Esophagus squamous epithelium (tissue), 5 donors: ENCODE results near the gene TOM1L1. TPM values are rescaled to one million over a fixed set of nuclear protein-coding genes. Genes with fewer than 3 reads are reported as not detected.

Experiments
- DNase-seq: peaks from one replicate; lab custom pipeline; 2025; lab: John Stamatoyannopoulos, UW
- H3K27ac ChIP-seq, 4 donors: fragments of 200-600 bp; sonication (generic); one replicate each; pipeline ENCODE4 v1.5.1; 2016 to 2019; ENCODE audit warnings: mild to moderate bottlenecking in 1 of 4
- H3K27me3 ChIP-seq, 4 donors: fragments of 200-600 bp; sonication (generic); 1 replicate in 3 of 4; 2 replicates in 1 of 4; pipeline versions ENCODE4 v1.5.1 to v1.6.0; 2017 to 2021; ENCODE audit warnings: antibody characterized with exemption in 1 of 4
- H3K36me3 ChIP-seq, 3 donors: fragments of 200-600 bp; sonication (generic); one replicate each; pipeline ENCODE4 v1.5.1; 2016 to 2019
- H3K4me1 ChIP-seq, 3 donors: fragments of 200-600 bp; sonication (generic); one replicate each; pipeline ENCODE4 v1.5.1; 2017 to 2019
- H3K4me3 ChIP-seq, 4 donors: fragments of 200-600 bp; sonication (generic); 1 replicate in 3 of 4; 2 replicates in 1 of 4; pipeline ENCODE4 v1.5.1; 2016 to 2019; ENCODE audit warnings: mild to moderate bottlenecking in 2 of 4, moderate library complexity in 1 of 4
- H3K9me3 ChIP-seq, 3 donors: fragments of 200-600 bp; sonication (generic); one replicate each; pipeline ENCODE4 v1.5.1; 2016 to 2019
- POLR2A ChIP-seq, 4 donors: fragments of 450-650 bp; IDR thresholded peaks; one replicate each; pipeline ENCODE4 v1.6.1; 2017; ENCODE audit warnings: antibody characterized with exemption in 4 of 4, mild to moderate bottlenecking in 4 of 4, moderate library complexity in 3 of 4
- WGBS, 2 donors: methylation state at CpG; one replicate each; pipeline ENCODE4 v1.1.5; 2018; 5-methylcytosine and 5-hydroxymethylcytosine counted together
- intact Hi-C: fragments of 100-400 bp; cut with DNase I; formaldehyde crosslinking; loops from one replicate; pipeline ENCODE4 v1.15.0; 2022
- total RNA-seq, 4 donors: library from RNA; depleted of rRNA; stranded (reverse); fragments of >200 nt; gene quantifications; one replicate each; pipeline ENCODE4 v1.1.0, GENCODE V29; 2016
- TF ChIP-seq, protein P1 (sequence below), 6 experiments: fragments of 450-650 bp in 4 of 6; fragments of 200-600 bp in 2 of 6; sonication (generic) in 2 of 6; IDR thresholded peaks; one replicate each; pipeline ENCODE4 v1.5.1; 2016 to 2019; ENCODE audit warnings: antibody characterized with exemption in 6 of 6, mild to moderate bottlenecking in 4 of 6, moderate library complexity in 4 of 6
- donor health status: DM: yes; HTN: yes; CAD: no.

TOM1L1 gene
- total RNA-seq, 4 donors from 2014 or later: 31.6 to 42.5 (median 40.0) TPM

DNA sequence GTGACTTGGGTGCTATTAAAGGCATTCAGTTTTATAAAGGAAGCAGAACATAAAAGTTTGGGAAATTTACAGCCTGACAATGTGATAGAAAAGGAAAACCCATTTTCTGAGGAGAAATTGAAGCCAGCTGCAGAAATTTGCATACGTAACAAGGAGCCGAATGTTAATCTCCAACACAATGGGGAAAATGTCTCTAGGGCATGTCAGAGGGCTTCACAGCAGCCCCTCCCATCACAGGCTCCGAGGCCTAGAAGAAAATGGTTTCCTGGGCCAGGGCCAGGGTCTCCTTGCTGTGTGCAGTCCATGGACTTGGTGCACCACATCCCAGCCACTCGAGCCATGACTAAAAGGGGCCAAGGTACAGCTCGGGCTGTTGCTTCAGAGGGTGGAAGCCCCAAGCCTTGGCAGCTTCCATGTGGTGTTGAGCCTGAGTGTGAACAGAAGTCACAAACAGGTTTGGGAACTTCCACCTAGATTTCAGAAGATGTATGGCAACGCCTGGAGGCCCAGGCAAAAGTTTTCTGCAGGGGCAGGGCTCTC is 23.9 kb upstream of the TOM1L1 start:
- Histone ChIP-seq H3K4me1 (no peaks in the 10 kb centered on the region), H3K4me3 (no peak overlapping the region), H3K36me3 (no peaks in the 10 kb centered on the region), H3K27ac (no peak overlapping the region), H3K9me3 (no peaks in the 10 kb centered on the region), H3K27me3 (peaks cover 0 to 4% (median 0%) of the 10 kb centered on the region in 4 donors)
- WGBS, 2 donors: 64 to 70% methylated on average over 4 to 5 of the region's 6 CpGs
- no peak for DNase-seq
- intact Hi-C loops: no loop called here
- no peak for TF ChIP-seq POLR2A (IDR thresholded peaks at IDR 0.05)
- TF ChIP-seq, protein P1, sequence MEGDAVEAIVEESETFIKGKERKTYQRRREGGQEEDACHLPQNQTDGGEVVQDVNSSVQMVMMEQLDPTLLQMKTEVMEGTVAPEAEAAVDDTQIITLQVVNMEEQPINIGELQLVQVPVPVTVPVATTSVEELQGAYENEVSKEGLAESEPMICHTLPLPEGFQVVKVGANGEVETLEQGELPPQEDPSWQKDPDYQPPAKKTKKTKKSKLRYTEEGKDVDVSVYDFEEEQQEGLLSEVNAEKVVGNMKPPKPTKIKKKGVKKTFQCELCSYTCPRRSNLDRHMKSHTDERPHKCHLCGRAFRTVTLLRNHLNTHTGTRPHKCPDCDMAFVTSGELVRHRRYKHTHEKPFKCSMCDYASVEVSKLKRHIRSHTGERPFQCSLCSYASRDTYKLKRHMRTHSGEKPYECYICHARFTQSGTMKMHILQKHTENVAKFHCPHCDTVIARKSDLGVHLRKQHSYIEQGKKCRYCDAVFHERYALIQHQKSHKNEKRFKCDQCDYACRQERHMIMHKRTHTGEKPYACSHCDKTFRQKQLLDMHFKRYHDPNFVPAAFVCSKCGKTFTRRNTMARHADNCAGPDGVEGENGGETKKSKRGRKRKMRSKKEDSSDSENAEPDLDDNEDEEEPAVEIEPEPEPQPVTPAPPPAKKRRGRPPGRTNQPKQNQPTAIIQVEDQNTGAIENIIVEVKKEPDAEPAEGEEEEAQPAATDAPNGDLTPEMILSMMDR (IDR thresholded peaks at IDR 0.05): no peak

DNA sequence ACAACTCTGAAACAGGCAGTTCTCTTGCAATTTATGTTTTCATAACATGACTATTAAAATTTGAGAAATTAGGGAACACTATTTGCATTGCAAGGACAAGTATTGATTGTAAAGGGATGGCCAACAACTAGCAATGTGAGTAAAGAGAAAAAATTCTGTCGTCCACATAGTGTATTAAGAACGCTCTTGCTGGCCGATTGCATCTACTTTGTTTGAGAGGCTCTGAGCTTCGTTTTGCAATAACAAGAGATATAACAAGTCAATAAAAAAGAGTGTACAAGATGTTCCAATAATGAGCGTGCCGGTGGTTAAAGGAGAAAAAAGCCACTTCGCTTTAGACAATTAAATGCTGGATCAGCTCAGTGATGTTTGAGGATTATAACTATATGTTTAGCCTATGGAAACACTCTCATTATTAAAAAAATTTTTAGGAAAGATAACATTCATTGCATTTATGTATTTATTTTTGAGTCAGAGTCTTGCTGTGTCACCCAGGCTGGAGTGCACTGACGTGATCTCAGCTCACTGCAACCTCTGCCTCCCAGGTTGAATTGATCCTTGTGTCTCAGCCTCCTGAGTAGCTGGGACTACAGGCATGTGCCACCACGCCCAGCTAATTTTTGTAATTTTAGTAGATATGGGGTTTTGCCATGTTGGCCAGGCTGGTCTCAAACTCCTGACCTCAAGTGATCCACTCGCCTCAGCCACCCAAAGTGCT is 19.2 kb upstream of the TOM1L1 start:
- TF ChIP-seq POLR2A (IDR thresholded peaks at IDR 0.05): no peak
- TF ChIP-seq, protein P1 (IDR thresholded peaks at IDR 0.05): no peak
- Histone ChIP-seq H3K4me1 (peaks cover 0 to 5% (median 0%) of the 10 kb centered on the region in 3 donors), H3K36me3 (no peaks in the 10 kb centered on the region), H3K4me3 (no peak overlapping the region), H3K27me3 (peaks cover 0 to 4% (median 0%) of the 10 kb centered on the region in 4 donors), H3K27ac (no peak overlapping the region), H3K9me3 (no peaks in the 10 kb centered on the region)
- DNase-seq: no peak
- 87 to 90% methylated on average over 9 to 10 of the region's 10 CpGs for WGBS, 2 donors
- intact Hi-C loops: no loop called here

DNA sequence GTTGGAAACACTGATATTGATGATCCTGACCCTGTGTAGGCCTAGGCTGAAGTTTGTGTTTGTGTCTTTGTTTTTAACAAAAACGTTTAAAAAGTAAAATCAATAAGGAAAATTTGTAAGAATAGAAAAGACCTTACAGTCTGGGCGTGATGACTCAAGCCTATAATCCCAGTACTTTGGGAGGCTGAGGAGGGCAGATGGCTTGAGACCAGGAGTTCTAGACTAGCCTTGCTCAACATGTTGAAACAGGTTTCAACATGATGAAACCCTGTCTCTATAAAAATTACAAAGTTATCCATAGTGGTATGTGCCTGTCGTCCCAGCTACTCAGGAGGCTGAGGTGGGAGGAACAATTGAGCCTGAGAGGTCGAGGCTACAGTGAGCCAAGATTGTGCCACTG is 18.3 kb upstream of the TOM1L1 start:
- intact Hi-C loops: no loop called here
- Histone ChIP-seq H3K4me1 (peaks cover 0 to 5% (median 0%) of the 10 kb centered on the region in 3 donors), H3K4me3 (no peak overlapping the region), H3K27ac (no peak overlapping the region), H3K36me3 (no peaks in the 10 kb centered on the region), H3K9me3 (no peaks in the 10 kb centered on the region), H3K27me3 (no peaks in the 10 kb centered on the region)
- TF ChIP-seq, protein P1 (IDR thresholded peaks at IDR 0.05): no peak
- TF ChIP-seq POLR2A (IDR thresholded peaks at IDR 0.05): no peak
- WGBS, 2 donors: 36 to 44% methylated on average over 4 of the region's 4 CpGs
- DNase-seq: no peak

DNA sequence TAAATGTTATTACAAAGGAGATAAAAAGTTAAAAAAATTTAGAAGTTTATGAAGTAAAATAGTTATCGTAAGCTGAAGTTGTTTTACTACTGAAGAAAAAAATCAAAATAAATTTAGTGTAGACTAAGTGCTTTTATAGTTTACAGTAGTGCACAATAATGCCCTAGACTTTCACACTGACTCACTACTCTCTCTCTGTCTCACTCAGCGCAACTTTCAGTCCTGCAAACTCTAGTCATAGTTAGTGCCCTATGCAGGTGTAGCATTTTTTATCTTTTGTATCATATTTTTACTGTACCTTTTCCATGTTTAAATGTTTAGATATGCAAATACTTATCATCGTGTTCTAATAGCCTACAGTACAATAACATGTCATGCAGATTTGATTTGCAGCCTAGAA is 17.7 kb upstream of the TOM1L1 start:
- DNase-seq: no peak
- Histone ChIP-seq H3K9me3 (no peaks in the 10 kb centered on the region), H3K4me3 (no peak overlapping the region), H3K27me3 (no peaks in the 10 kb centered on the region), H3K4me1 (peaks cover 0 to 5% (median 0%) of the 10 kb centered on the region in 3 donors), H3K27ac (no peak overlapping the region), H3K36me3 (no peaks in the 10 kb centered on the region)
- no peak for TF ChIP-seq POLR2A (IDR thresholded peaks at IDR 0.05)
- TF ChIP-seq, protein P1 (IDR thresholded peaks at IDR 0.05): no peak
- intact Hi-C loops: no loop called here
- 74 to 80% methylated on average over 3 of the region's 3 CpGs for WGBS, 2 donors

DNA sequence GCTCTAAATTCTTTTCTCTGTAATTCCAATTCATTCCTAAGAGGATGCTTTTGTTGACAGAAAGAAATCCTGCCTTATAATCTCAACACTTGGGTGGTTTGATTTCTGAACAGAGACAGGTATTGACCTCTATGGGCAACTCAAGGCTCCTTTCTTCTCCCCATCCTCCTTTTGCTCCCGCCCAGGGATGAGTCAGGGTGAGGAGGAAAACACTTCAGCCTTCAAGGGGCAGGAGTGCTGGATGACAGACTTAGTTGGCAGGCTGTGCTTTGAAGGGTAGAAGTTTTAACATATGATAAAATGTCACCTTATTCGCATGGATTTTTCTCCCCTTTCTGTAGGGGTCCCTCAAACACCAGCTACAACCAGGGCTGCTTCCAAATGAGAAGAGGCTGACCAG is 16.7 kb upstream of the TOM1L1 start:
- no peaks in the 10 kb centered on the region for H3K9me3 ChIP-seq
- intact Hi-C loops: no loop called here

More for the DNA sequence above, 16.7 kb upstream of the TOM1L1 start:
- no peak for TF ChIP-seq POLR2A (IDR thresholded peaks at IDR 0.05)
- TF ChIP-seq, protein P1 (IDR thresholded peaks at IDR 0.05): no peak
- no peaks in the 10 kb centered on the region for H3K27me3 ChIP-seq
- WGBS, 2 donors: 50 to 62% methylated on average over 2 of the region's 2 CpGs
- DNase-seq: no peak
- H3K36me3 ChIP-seq: no peaks in the 10 kb centered on the region
- peaks cover 0 to 7% (median 0%) of the 10 kb centered on the region in 3 donors for H3K4me1 ChIP-seq
- no peak overlapping the region for H3K27ac ChIP-seq
- no peak overlapping the region for H3K4me3 ChIP-seq
